Raji (cell line): ENCODE data around the gene NPEPL1.

Experiments used
- POLR2A ChIP-seq: IDR thresholded peaks from 2 replicates; pipeline ENCODE4 v1.6.1; 2011; ENCODE audit warnings: low read depth, low read length, control low read depth; ENCODE audit not compliant: insufficient read depth

NPEPL1 gene

GRCh38 chr20:58763076-58763475, 70.5 kb downstream of the NPEPL1 start:
- TF ChIP-seq POLR2A = no peak
